Renal cortical epithelial cell (primary cell): ENCODE measurements around the gene OTC. TPM values are rescaled to one million over a fixed set of nuclear protein-coding genes. Genes with fewer than 3 reads are reported as not detected.

Experiments
- DNase-seq: peaks from one replicate; pipeline ENCODE4 v3.0.0-alpha.2; 2011; ENCODE audit warnings: low read depth
- total RNA-seq: library from RNA; depleted of rRNA; stranded (reverse); fragments of >200 nt; gene quantifications from 2 replicates; pipeline ENCODE4 v1.2.3, GENCODE V29; 2014

OTC gene
- total RNA-seq, 1 donor from 2014 or later = not detected

DNA sequence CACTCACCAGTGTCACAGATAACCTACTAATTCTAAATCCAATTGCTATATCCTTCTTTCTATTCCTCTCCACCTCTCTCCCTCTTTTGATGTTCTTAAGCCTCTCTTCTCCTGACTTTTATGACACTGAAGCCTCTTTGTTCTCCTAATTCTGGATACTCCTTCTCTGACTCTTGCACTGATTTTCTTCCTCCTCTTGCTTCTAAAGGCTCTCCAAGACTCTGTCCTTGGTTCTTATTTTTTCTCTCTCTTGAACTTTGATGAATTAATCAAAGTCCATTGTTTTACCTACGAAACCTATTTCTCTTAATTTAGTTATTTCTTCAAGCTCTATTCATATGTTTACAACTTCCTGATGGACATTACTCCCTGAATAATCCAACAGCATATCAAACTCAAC is 113.3 kb downstream of the OTC start:
- DNase-seq = no peak

- DNase-seq = no peak
Measured at GRCh38 chrX:38468563-38469157, 116.3 kb downstream of the OTC start.

Other genes with a start within 250 kb of the OTC start
- 5.9 and 8.3 TPM in 2 replicates for gene SRPX, start 131.7 kb upstream of the OTC start, total RNA-seq
- 4.5 and 7.2 TPM in 2 replicates for gene RPGR, start 25.1 kb upstream of the OTC start, total RNA-seq
- 0.89 TPM in 1 of 2 replicates, not detected in the other for gene TSPAN7, start 208.9 kb downstream of the OTC start, total RNA-seq